NCI-H2227 (cell line): Measurements from ENCODE around the gene PCDHGA12.
A peak's percentile ranks its signal among the peaks of the same experiment; 100 is the strongest.
"Not testable (repeated sequence)": the region's sequence is repeated elsewhere in the genome, so short reads cannot be mapped to it uniquely, and the experiment has no call there.

Experiments
- DNase-seq: peaks from one replicate; lab custom pipeline; 2025; ENCODE audit not compliant: unreplicated experiment; lab: John Stamatoyannopoulos, UW

The PCDHGA12 gene

GRCh38 chr5:141430332-141431113 lies at the start of gene PCDHGA12:
Gene PCDHGA12 (plus strand): TSS chr5:141430507. CDS start chr5:141430760, 253 bp downstream.
- DNase-seq: no peak

DNA sequence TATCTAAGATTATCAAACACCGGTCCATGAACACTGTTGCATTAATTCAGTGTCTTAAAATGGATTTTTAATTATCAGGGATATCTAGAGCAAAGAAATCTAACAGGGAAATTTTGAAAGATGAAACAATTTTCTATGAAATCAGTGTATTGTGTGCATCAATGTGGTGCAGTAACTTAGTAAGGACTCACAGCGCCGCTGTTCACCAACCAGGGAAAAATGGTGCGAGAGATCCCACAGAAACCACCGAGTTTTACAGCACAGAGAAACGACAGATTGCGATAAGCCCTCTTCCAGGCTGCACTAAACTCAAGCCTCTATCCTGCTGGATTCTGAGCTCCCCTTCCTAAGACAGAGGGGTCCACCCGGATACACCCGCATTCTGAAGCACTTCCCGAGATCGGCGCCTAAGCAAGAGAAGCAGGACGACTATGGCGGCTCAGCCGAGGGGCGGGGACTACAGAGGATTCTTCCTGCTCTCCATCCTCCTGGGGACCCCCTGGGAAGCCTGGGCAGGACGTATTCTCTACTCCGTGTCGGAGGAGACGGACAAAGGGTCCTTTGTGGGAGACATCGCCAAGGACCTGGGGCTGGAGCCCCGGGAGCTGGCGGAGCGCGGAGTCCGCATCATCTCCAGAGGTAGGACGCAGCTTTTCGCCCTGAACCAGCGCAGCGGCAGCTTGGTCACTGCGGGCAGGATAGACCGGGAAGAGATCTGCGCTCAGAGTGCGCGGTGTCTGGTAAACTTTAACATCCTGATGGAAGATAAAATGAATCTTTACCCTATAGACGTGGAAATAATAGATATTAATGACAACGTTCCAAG lies 47.6 kb upstream of the PCDHGA12 start, which contains the start of gene PCDHGA7:
PCDHGA7 (plus strand) TSS at position 274 of the 826 bp plus-strand sequence; CDS start at position 432, 158 bp downstream.
- DNase-seq: peak; percentile 50

- no peak for DNase-seq
These were observed 47.0 kb upstream of the PCDHGA12 start for GRCh38 chr5:141383345-141383744.

DNA sequence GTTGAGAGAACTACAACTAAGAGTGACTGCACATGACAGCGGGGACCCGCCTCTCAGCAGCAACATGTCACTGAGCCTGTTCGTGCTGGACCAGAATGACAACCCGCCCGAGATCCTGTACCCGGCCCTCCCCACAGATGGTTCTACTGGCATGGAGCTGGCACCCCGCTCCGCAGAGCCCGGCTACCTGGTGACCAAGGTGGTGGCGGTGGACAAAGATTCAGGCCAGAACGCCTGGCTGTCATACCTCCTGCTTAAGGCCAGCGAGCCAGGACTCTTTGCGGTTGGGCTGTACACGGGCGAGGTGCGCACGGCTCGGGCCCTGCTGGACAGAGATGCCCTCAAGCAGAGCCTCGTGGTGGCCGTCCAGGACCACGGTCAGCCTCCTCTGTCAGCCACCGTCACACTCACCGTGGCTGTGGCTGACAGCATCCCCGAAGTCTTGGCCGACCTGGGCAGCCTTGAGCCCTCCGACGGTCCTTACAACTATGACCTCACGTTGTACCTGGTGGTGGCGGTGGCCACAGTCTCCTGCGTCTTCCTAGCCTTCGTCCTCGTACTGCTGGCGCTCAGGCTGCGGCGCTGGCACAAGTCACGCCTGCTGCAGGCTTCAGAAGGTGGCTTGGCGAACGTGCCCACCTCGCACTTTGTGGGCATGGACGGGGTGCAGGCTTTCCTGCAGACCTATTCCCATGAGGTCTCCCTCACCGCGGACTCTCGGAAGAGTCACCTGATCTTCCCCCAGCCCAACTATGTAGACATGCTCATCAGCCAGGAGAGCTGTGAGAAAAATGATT lies 45.6 kb upstream of the PCDHGA12 start:
- DNase-seq: no peak

- DNase-seq: not testable (repeated sequence)
These were observed 42.6 kb upstream of the PCDHGA12 start, which contains the start of gene PCDHGB4 for GRCh38 chr5:141387557-141388311. Gene PCDHGB4 (plus strand): TSS chr5:141387698. CDS start chr5:141387885, 187 bp downstream.

DNA sequence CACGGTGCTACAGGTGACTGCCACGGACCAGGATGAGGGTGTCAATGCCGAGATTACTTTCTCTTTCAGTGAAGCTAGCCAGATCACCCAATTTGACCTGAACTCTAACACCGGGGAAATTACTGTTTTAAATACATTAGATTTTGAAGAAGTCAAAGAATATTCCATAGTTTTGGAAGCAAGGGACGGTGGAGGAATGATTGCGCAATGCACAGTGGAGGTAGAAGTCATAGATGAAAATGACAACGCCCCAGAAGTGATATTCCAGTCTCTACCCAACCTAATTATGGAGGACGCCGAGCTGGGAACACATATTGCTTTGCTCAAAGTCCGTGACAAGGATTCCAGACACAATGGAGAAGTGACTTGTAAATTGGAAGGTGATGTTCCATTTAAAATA lies 41.6 kb upstream of the PCDHGA12 start:
- DNase-seq: no peak

DNA sequence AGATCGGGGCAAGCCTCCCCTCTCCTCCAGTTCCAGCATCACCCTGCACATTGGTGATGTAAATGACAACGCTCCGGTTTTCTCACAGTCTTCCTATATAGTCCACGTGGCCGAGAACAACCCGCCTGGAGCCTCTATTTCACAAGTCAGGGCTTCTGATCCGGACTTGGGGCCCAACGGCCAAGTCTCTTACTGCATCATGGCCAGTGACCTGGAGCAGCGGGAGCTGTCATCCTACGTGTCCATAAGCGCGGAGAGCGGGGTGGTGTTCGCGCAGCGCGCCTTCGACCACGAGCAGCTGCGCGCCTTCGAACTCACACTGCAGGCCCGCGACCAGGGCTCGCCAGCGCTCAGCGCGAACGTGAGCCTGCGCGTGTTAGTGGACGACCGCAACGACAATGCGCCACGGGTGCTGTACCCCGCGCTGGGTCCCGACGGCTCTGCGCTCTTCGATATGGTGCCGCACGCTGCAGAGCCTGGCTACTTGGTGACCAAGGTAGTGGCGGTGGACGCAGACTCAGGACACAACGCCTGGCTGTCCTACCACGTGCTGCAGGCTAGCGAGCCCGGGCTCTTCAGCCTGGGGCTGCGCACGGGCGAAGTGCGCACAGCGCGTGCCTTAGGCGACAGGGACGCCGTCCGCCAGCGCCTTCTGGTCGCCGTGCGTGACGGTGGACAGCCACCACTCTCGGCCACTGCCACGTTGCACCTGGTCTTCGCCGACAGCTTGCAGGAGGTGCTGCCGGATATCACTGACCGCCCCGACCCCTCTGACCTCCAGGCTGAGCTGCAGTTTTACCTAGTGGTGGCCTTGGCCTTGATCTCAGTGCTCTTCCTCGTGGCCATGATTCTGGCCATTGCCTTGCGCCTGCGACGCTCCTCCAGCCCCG lies 40.9 kb upstream of the PCDHGA12 start:
- DNase-seq: no peak

DNA sequence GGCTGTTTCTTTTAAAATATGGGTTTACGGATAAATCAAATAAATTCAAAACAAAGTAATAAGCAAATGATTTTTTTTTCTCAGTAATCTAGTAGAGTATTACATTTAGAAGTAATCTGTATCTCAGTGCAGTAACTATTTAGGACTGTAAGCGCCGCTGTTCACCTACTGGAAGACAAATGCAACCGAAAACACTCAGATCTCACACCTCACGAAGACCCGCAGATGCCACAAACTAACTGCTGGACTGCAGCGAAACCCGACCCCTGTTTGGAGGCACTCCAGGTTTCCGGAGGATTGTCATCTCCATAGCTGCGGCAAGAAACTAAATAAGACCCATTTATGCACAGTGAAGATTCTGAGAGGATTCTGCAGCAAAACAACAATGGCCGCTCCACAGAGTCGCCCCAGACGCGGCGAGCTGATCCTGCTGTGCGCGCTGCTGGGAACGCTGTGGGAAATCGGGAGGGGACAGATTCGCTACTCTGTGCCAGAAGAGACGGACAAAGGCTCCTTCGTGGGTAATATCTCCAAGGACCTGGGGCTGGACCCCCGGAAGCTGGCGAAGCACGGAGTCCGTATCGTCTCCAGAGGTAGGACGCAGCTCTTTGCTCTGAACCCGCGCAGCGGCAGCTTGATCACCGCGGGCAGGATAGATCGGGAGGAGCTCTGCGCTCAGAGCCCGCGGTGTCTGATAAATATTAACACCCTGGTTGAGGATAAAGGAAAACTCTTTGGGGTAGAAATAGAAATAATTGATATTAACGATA lies 37.7 kb upstream of the PCDHGA12 start, which contains the start of gene PCDHGA8:
PCDHGA8 (plus strand) TSS at position 205 of the 770 bp plus-strand sequence; CDS start at position 386, 181 bp downstream.
- no peak for DNase-seq

DNA sequence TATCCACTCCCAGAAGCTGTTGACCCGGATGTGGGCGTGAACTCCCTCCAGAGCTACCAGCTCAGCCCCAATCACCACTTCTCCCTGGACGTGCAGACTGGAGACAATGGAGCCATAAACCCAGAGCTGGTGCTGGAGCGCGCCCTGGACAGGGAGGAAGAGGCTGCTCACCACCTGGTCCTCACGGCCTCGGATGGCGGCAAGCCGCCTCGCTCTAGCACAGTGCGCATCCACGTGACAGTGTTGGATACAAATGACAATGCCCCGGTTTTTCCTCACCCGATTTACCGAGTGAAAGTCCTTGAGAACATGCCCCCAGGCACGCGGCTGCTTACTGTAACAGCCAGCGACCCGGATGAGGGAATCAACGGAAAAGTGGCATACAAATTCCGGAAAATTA lies 37.0 kb upstream of the PCDHGA12 start:
- DNase-seq: no peak

DNA sequence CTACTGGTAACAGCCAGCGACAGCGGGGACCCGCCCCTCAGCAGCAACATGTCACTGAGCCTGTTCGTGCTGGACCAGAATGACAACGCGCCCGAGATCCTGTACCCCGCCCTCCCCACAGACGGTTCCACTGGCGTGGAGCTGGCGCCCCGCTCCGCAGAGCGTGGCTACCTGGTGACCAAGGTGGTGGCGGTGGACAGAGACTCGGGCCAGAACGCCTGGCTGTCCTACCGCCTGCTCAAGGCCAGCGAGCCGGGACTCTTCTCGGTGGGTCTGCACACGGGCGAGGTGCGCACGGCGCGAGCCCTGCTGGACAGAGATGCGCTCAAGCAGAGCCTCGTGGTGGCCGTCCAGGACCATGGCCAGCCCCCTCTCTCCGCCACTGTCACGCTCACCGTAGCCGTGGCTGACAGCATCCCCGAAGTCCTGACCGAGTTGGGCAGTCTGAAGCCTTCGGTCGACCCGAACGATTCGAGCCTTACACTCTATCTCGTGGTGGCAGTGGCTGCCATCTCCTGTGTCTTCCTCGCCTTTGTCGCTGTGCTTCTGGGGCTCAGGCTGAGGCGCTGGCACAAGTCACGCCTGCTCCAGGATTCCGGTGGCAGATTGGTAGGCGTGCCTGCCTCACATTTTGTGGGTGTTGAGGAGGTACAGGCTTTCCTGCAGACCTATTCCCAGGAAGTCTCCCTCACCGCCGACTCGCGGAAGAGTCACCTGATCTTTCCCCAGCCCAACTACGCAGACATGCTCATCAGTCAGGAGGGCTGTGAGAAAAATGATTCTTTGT lies 35.7 kb upstream of the PCDHGA12 start:
- DNase-seq: not testable (repeated sequence)

GRCh38 chr5:141397756-141398551 lies 32.4 kb upstream of the PCDHGA12 start, which contains the start of gene PCDHGB5:
Gene PCDHGB5 (plus strand): TSS chr5:141397947. CDS start chr5:141398128, 181 bp downstream.
- DNase-seq: peak; percentile 1

GRCh38 chr5:141398608-141399007 lies 31.7 kb upstream of the PCDHGA12 start:
- no peak for DNase-seq

GRCh38 chr5:141399555-141400258 lies 30.6 kb upstream of the PCDHGA12 start:
- no peak for DNase-seq

DNA sequence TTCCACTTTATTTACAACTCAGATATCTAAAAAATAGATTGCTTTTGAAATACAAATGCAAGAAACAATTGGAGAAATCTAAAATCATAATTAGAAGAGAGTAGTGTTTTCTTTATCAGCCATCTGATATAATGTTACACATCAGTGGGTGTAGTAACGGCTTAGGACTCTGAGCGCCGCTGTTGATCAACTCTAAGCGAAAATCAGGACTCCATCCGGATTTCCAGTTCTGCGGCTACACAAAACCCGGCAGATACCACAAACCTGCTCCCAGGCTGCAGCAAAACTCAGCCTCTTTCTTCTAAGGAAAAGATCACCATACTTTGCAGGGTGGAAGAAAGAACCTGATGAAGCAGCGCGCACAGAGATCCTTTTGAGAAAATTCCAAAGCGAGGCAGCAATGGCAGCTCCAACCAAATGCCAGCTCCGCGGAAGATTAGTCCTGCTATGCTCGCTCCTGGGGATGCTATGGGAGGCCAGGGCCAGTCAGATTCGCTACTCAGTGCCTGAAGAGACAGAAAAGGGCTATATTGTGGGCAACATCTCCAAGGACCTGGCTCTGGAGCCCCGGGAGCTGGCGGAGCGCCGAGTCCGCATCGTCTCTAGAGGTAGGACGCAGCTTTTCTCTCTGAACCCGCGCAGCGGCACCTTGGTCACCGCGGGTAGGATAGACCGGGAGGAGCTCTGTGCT lies 27.6 kb upstream of the PCDHGA12 start, which contains the start of gene PCDHGA9:
PCDHGA9 (plus strand) TSS at position 226 of the 691 bp plus-strand sequence; CDS start at position 401, 175 bp downstream.
- no peak for DNase-seq

GRCh38 chr5:141403387-141403786 lies 26.9 kb upstream of the PCDHGA12 start:
- DNase-seq: no peak
